Activated CD8-positive, alpha-beta T cell treated with anti-CD3 and anti-CD28 coated beads, Interleukin-2, amount 10 ng/mL, durations not matched to agents 7 days and 5 days (primary cell): ENCODE data around the gene PCDH9. TPM values are rescaled to one million over a fixed set of nuclear protein-coding genes. Genes with fewer than 3 reads are reported as not detected.
"Not testable (repeated sequence)": the region's sequence is repeated elsewhere in the genome, so short reads cannot be mapped to it uniquely, and the experiment has no call there.

Experiments used
- ATAC-seq: fragments of 150-1000 bp; cut with Tn5 transposase; one replicate; pipeline ENCODE4 v1.10.0; 2021; ENCODE audit warnings: moderate library complexity
- CTCF ChIA-PET: fragments of 350-600 bp; sonication (Branson Sonifier 250); formaldehyde crosslinking; loops from one replicate; lab custom pipeline; 2021; ENCODE audit warnings: antibody characterized with exemption; lab: Charles Lee
- POLR2A ChIA-PET: fragments of 350-600 bp; sonication (Branson Sonifier 250); formaldehyde crosslinking; loops from one replicate; lab custom pipeline; 2021; ENCODE audit warnings: antibody characterized with exemption; lab: Charles Lee
- DNase-seq: peaks from one replicate; pipeline ENCODE4 v3.0.0-alpha.2; 2020
- H3K27ac Mint-ChIP-seq: one replicate; pipeline ENCODE4 v1.8.0; 2021; ENCODE audit warnings: mild to moderate bottlenecking, mixed read lengths
- H3K27me3 Mint-ChIP-seq: one replicate; pipeline ENCODE4 v1.8.0; 2021; ENCODE audit warnings: low read depth, mixed read lengths
- H3K36me3 Mint-ChIP-seq: one replicate; pipeline ENCODE4 v1.8.0; 2021; ENCODE audit warnings: low read depth, mixed read lengths
- H3K4me1 Mint-ChIP-seq: one replicate; pipeline ENCODE4 v1.8.0; 2021; ENCODE audit warnings: low read depth, mixed read lengths
- H3K4me3 Mint-ChIP-seq: one replicate; pipeline ENCODE4 v1.8.0; 2021; ENCODE audit warnings: mild to moderate bottlenecking, mixed read lengths
- H3K9me3 Mint-ChIP-seq: one replicate; pipeline ENCODE4 v1.8.0; 2022; ENCODE audit warnings: mixed read lengths; ENCODE audit not compliant: insufficient read depth
- total RNA-seq, 2 experiments: library from RNA; stranded (reverse); gene quantifications; one replicate each; pipeline ENCODE4 v1.2.3, GENCODE V29; 2021

The PCDH9 gene
- total RNA-seq, 2 experiments from 2014 or later = 0.08 to 0.13 TPM

DNA sequence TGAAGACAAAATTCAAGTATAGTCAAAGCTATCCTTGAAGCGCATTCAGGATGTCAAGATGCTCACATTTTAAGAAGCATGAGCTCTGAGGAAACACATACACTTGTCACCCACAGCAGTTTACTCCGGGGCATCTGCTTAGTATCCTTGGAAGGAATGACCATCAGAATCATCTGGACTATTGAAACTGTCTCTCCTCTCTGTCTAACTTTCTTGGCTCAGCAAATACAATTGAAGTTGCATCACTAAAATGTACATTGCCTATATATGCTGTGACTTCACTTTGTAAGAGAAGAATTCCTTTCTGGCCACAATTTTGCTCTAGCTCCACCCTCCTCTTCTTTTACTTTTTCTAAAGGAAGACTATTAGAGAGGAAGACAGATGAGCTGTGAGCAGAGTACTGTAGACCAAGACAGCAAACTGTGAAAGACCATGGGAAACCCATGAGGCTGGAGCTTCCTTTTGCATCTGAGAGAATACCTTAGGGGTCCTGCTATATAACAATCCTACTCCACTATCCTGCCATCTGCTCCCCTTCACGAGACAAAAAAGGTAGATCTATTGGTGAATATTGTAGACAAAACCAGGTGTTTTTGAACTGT, 906.3 kb downstream of the PCDH9 start:
- DNase-seq = no peak
- Mint-ChIP-seq H3K4me3 (no peak overlapping the region), H3K27ac (no peak overlapping the region), H3K4me1 (no peaks in the 10 kb centered on the region), H3K27me3 (no peaks in the 10 kb centered on the region), H3K36me3 (no peaks in the 10 kb centered on the region), H3K9me3 (peaks cover 5% of the 10 kb centered on the region)
- ChIA-PET POLR2A (no interaction called here), CTCF (no interaction called here)
- no peak for ATAC-seq

DNA sequence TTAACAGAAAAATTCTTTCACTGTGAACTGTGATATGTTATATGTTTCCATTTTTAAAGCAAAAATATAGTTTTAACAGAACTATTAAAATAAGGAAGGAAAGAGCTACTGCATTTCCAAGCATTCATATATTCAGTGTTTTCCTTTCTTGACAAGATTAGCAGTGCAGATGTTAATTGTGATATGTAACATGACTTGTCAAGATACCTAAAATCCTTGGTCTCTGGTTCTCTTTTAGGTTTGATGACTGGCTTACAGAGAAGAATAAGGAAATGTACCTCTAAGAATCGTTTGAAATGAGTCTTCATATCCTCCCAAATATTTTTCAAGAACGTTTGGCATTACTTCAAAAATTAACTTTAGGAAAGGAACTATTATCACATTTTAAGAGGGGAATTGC, 907.2 kb downstream of the PCDH9 start:
- ATAC-seq (no peak), DNase-seq (no peak)
- Mint-ChIP-seq H3K9me3 (peaks cover 5% of the 10 kb centered on the region), H3K4me3 (no peak overlapping the region), H3K27me3 (no peaks in the 10 kb centered on the region), H3K27ac (no peak overlapping the region), H3K4me1 (no peaks in the 10 kb centered on the region), H3K36me3 (no peaks in the 10 kb centered on the region)
- ChIA-PET POLR2A (no interaction called here), CTCF (no interaction called here)

DNA sequence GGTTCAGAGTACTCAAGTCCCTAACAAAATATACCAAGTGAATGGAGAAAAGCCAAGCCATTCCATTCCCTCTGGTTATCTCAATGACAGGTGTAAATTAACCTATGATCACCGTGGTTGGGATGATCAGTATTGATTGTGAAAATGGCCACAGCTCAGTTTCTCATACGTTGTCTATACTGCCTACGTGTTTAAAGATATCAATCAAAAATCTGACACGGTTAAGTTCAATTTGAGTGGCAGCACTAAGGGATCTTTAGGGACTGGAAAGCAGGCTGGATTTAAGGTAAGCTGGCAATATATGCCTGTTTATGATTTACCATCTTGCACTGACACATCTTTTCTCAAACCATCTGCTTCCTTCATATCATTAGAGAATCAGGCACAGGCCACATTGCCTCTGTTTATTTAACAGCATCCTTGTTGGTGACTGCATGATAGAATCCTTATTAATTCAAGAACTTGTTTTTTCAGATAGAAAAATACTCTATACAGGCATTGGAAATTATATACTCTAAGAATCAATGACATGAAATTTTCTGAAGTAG, 907.9 kb downstream of the PCDH9 start:
- Mint-ChIP-seq H3K9me3 (peaks cover 5% of the 10 kb centered on the region), H3K4me3 (no peak overlapping the region), H3K4me1 (no peaks in the 10 kb centered on the region), H3K27me3 (no peaks in the 10 kb centered on the region), H3K36me3 (no peaks in the 10 kb centered on the region), H3K27ac (no peak overlapping the region)
- ATAC-seq (no peak), DNase-seq (no peak)
- ChIA-PET CTCF (no interaction called here), POLR2A (no interaction called here)

DNA sequence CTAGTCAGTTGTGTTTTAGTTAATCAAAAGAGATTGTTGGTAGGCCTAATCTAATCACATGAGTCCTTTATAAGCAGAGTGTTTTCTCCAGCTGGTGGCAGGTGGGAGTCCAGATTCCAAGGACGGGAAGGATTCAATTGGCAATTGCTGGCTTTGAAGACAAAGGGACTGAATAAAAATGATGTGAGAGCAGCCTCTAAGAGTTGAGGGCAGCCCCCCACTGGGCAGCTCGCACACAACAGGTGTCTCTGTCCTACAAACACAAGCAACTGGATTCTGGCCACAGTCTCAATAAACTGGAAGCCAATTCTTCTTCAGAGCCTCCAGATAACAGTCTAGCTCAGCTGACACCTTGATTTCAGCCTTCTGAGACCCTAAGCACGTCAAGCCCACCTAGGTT, 915.2 kb downstream of the PCDH9 start:
- no peaks in the 10 kb centered on the region for H3K4me1 Mint-ChIP-seq
- H3K27ac Mint-ChIP-seq = no peak overlapping the region
- DNase-seq (no peak), ATAC-seq (no peak)
- H3K4me3 Mint-ChIP-seq = no peak overlapping the region
- ChIA-PET CTCF (no interaction called here), POLR2A (no interaction called here)
- H3K27me3 Mint-ChIP-seq = no peaks in the 10 kb centered on the region
- no peaks in the 10 kb centered on the region for H3K9me3 Mint-ChIP-seq
- H3K36me3 Mint-ChIP-seq = no peaks in the 10 kb centered on the region

DNA sequence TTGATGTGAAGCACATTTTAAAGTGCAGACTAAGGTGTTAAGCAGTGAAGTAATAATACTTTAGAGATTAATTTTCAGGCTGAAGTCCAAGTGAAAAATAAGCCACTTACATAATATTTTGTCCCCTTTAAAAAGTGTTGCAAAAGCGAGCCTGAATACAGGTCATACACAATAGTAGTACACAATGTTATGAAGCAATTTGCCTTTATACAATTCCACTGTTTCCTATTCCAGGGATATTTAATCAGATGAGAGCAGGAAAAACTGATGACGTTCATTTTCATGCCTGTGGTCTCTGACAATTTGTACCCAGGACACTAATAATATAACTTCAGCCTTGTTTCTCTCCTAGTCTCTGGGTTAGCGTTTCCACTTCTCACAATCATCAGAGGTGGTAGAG, 916.7 kb downstream of the PCDH9 start:
- ATAC-seq = no peak
- no peaks in the 10 kb centered on the region for H3K4me1 Mint-ChIP-seq
- no peaks in the 10 kb centered on the region for H3K9me3 Mint-ChIP-seq
- H3K4me3 Mint-ChIP-seq = no peak overlapping the region
- no peaks in the 10 kb centered on the region for H3K27me3 Mint-ChIP-seq
- ChIA-PET CTCF (no interaction called here), POLR2A (no interaction called here)
- DNase-seq = no peak
- no peak overlapping the region for H3K27ac Mint-ChIP-seq
- H3K36me3 Mint-ChIP-seq = no peaks in the 10 kb centered on the region

DNA sequence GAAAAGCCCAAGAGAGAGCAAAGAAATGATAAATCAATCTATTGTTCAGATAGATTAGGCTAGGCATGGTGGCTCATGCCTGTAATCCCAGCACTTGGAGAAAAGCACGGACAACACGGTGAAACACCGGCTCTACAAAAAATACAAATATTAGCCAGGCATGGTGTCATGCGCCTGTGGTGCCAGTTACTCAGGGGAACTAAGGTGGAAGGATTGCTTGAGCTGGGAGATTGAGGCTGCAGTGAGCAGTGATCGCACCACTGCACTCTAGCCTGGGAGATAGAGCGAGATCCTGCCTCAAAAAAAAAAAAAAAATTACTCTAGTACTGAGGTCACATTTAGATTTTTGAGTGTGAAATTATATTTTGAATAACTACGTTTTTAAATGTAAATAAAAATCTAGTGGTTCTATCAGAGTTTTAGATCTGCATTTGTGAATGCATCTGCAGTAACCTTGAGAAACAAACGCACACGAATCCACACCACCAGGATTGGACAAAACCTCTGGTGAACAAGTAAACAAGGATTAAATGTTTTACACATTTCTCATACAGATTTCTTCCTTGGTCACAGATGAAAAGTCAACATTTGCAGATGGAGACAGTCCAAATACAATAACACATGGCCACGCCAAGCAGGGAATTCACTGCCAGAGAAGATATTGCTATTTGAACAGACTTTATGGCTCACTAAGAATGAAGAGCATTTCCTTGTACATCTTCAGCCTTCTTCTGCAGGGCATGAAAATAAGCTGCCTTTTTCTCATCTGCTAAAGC, 917.6 kb downstream of the PCDH9 start:
- ATAC-seq = no peak
- Mint-ChIP-seq H3K9me3 (no peaks in the 10 kb centered on the region), H3K27ac (no peak overlapping the region), H3K27me3 (no peaks in the 10 kb centered on the region), H3K36me3 (no peaks in the 10 kb centered on the region), H3K4me1 (no peaks in the 10 kb centered on the region), H3K4me3 (no peak overlapping the region)
- no peak for DNase-seq
- ChIA-PET CTCF (no interaction called here), POLR2A (no interaction called here)

DNA sequence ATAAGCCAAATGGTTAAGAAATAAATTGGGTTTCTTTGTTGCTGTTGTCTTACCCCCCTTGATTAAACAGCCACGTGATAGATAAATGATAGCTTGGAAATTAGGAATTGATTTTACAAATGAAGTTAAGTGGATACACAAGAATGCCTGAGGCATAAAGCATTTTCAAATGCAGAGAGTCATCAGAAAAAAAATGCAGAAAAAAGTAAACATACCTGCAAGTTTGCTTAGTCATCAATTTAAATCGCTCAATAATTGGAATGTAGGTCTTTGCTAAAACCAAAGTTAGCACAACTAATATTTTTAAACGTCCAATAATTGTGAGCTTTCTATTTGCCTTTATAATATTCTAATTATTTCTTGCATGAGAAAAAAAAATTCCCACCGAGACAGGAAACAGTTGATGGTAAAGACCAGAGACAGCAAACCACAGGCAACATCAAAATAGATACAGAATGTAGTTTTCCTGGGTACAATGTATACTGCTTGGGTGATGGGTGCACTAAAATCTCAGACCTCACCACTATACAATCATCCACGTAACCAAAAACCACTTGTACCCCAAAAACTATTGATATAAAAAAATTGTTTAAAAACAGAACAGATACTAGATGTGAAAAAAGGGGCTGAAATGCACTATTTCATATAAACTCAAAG, 924.0 kb downstream of the PCDH9 start:
- H3K36me3 Mint-ChIP-seq = no peaks in the 10 kb centered on the region
- peaks cover 2% of the 10 kb centered on the region for H3K4me1 Mint-ChIP-seq
- no peak for DNase-seq
- H3K27me3 Mint-ChIP-seq = no peaks in the 10 kb centered on the region
- no peak overlapping the region for H3K27ac Mint-ChIP-seq
- H3K4me3 Mint-ChIP-seq = no peak overlapping the region
- ChIA-PET CTCF (no interaction called here), POLR2A (no interaction called here)
- no peaks in the 10 kb centered on the region for H3K9me3 Mint-ChIP-seq
- ATAC-seq = no peak

DNA sequence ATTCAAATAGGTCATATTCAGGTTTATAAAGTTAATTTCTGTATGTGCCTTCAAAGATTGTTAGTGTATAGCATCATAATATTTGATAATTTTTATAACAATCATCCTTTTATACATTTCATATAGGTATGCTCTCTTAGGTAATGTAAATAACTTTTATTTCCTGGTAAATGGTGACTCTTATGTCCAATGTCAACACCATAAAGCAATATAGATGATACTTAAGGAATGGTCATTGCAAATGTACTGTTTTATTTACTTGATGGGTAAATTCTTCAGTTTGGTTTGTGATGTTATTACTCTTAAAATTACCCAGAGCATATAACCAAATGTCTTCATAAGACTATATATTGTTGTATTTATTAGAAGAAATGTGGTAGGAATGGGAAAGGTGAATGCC, 928.7 kb downstream of the PCDH9 start:
- Mint-ChIP-seq H3K36me3 (no peaks in the 10 kb centered on the region), H3K27ac (no peak overlapping the region), H3K4me3 (no peak overlapping the region), H3K4me1 (peaks cover 2% of the 10 kb centered on the region), H3K27me3 (no peaks in the 10 kb centered on the region), H3K9me3 (peaks cover 7% of the 10 kb centered on the region)
- ChIA-PET POLR2A (no interaction called here), CTCF (no interaction called here)
- ATAC-seq (no peak), DNase-seq (no peak)

DNA sequence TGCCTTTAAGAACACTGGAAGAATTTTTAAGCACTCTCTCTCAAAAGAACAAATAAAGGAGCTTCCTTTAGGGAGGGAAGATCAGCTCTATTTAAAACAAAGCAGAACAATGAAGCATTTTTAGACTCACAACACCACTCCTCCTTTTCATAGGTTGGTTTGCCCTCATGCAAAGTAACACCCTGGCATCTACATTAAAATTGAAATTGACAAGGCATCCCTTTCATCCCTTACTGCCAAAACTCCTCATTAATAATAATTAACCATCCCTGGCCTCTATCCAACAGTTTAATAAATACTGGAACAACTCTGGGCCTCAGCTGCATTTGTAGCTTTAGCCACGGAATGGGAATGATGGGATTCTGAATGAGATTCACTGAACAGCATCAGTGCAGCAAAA, 929.1 kb downstream of the PCDH9 start:
- Mint-ChIP-seq H3K27me3 (no peaks in the 10 kb centered on the region), H3K4me3 (no peak overlapping the region), H3K4me1 (peaks cover 2% of the 10 kb centered on the region), H3K36me3 (no peaks in the 10 kb centered on the region), H3K27ac (no peak overlapping the region), H3K9me3 (peaks cover 9% of the 10 kb centered on the region)
- DNase-seq = no peak
- no peak for ATAC-seq
- ChIA-PET CTCF (no interaction called here), POLR2A (no interaction called here)

DNA sequence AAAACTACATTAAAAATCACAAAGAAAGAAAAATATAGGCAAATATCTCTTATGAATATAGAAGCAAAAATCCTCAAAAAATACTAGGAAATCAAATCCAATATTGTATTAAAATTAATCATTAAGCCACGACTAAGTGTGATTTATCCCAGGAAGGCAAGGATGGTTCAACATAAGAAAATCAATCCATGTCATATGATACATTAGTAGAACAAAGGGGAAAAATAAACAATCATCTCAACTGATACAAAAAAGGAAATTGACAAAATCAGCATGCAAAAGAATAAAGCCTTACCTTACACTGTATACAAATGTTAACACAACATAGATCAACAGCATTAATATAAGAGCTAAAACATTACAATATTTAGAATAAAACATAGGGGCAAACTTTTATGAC, 933.3 kb downstream of the PCDH9 start:
- ATAC-seq (no peak), DNase-seq (no peak)
- H3K4me1 Mint-ChIP-seq = no peaks in the 10 kb centered on the region
- ChIA-PET POLR2A (no interaction called here), CTCF (no interaction called here)
- H3K27me3 Mint-ChIP-seq = no peaks in the 10 kb centered on the region
- H3K27ac Mint-ChIP-seq = no peak overlapping the region
- H3K4me3 Mint-ChIP-seq = no peak overlapping the region
- peaks cover 14% of the 10 kb centered on the region for H3K9me3 Mint-ChIP-seq
- H3K36me3 Mint-ChIP-seq = no peaks in the 10 kb centered on the region

DNA sequence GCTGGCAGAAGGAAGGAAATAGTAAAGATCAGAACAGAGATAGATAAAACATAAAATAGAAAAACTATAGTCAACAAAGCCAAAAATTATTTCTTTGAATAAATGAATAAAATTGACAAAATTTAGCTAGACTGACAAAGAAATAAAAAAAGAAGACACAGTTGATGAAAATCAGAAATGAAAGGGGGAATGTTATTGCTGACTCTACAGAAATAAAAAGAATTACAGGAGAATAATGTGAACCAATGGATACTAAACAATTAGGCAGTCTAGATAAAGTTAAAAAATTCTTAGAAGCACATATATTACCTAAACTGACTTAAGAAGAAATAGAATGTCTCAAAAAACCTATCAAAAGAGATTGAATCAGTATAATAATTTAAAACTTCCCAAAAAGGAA, 933.8 kb downstream of the PCDH9 start:
- ATAC-seq (no peak), DNase-seq (no peak)
- Mint-ChIP-seq H3K36me3 (no peaks in the 10 kb centered on the region), H3K27me3 (no peaks in the 10 kb centered on the region), H3K4me1 (no peaks in the 10 kb centered on the region), H3K9me3 (peaks cover 14% of the 10 kb centered on the region), H3K4me3 (no peak overlapping the region), H3K27ac (no peak overlapping the region)
- ChIA-PET CTCF (no interaction called here), POLR2A (no interaction called here)

DNA sequence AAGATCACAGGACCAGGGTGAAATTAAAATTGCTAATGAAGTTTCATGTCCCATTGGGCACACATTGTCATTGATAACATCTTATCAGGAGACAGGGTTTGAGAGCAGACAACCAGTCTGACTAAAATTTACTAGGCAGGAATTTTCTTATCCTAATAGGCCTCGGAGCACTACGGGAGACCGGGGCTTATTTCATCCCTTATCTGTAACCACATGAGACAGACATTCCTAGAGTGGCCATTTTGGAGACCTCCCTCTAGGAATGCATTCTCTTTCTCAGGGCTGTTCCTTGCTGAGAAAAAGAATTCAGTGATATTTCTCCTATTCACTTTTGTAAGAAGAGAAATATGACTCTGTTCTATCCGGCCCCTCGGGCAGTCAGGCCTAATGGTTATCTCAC, 943.3 kb downstream of the PCDH9 start:
- H3K4me1 Mint-ChIP-seq, H3K4me3 Mint-ChIP-seq, DNase-seq, CTCF ChIA-PET, H3K36me3 Mint-ChIP-seq, H3K27me3 Mint-ChIP-seq, H3K27ac Mint-ChIP-seq, POLR2A ChIA-PET, ATAC-seq: not testable (repeated sequence)
- peaks cover 11% of the 10 kb centered on the region for H3K9me3 Mint-ChIP-seq
